Measurements from ENCODE around the gene FLT1.

DNA sequence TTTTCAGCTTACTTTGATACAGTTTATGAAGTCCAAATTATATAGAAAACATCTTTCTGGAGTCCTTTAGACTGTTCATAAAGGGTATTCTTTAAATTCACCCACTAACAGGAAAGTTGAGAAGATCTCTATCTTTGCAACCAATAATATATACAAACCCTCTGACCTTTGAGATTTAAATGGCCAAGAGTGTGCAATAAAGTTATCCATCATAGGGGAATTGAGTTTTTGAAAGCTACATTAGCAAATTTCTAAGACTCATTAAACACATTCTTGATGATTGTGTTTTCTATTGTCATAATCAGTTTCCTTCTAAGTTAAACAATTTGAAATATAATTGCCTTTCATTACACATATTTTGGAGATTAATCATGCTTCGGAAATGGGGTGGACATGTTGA, 15.9 kb downstream of the FLT1 start:
- TF ChIP-seq, protein P1, sequence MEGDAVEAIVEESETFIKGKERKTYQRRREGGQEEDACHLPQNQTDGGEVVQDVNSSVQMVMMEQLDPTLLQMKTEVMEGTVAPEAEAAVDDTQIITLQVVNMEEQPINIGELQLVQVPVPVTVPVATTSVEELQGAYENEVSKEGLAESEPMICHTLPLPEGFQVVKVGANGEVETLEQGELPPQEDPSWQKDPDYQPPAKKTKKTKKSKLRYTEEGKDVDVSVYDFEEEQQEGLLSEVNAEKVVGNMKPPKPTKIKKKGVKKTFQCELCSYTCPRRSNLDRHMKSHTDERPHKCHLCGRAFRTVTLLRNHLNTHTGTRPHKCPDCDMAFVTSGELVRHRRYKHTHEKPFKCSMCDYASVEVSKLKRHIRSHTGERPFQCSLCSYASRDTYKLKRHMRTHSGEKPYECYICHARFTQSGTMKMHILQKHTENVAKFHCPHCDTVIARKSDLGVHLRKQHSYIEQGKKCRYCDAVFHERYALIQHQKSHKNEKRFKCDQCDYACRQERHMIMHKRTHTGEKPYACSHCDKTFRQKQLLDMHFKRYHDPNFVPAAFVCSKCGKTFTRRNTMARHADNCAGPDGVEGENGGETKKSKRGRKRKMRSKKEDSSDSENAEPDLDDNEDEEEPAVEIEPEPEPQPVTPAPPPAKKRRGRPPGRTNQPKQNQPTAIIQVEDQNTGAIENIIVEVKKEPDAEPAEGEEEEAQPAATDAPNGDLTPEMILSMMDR (IDR thresholded peaks at IDR 0.05), result no peak
- TF ChIP-seq EP300 (IDR thresholded peaks at IDR 0.05) (no peak), POLR2A (IDR thresholded peaks at IDR 0.05) (no peak)
